ENCODE measurements around the gene SWAP70. TPM values are rescaled to one million over a fixed set of nuclear protein-coding genes. Genes with fewer than 3 reads are reported as not detected.

The SWAP70 gene
- total RNA-seq, 5 donors from 2014 or later (not counting 1 experiment from before 2014, with no cell fraction given) = 4.5 to 14.3 (median 7.3) TPM

GRCh38 chr11:9653871-9654270 is 10.0 kb upstream of the SWAP70 start:
- DNase-seq (no peak), ATAC-seq (replicated peaks in 1 of 4) (no peak)
- Histone ChIP-seq H3K9me3 (no peaks in the 10 kb centered on the region), H3K27ac (ENCODE audit: low read length) (no peak overlapping the region), H3K36me3 (ENCODE audit: control insufficient read depth in 2 of 2, extremely low read depth in 1 of 2, insufficient read depth in 1 of 2, low read length in 1 of 2) (no peaks in the 10 kb centered on the region), H3K4me3 (ENCODE audit: control insufficient read depth in 1 of 2, extremely low read depth in 1 of 2, low read length in 1 of 2) (no peak overlapping the region), H3K27me3 (replicated peaks in 1 of 2; ENCODE audit: control insufficient read depth in 2 of 2, extremely low read depth in 1 of 2, insufficient read depth in 2 of 2, low read length in 1 of 2) (peaks cover 0 to 6% of the 10 kb centered on the region in 2 experiments), H3K4me1 (ENCODE audit: control insufficient read depth in 1 of 2, extremely low read depth in 1 of 2, insufficient read depth in 2 of 2, low read length in 2 of 2) (no peaks in the 10 kb centered on the region)
- Mint-ChIP-seq H3K27ac (no peak overlapping the region), H3K27me3 (peaks cover 5 to 6% of the 10 kb centered on the region in 2 donors), H3K36me3 (no peaks in the 10 kb centered on the region), H3K9me3 (no peaks in the 10 kb centered on the region), H3K4me3 (no peak overlapping the region), H3K4me1 (no peaks in the 10 kb centered on the region)
- POLR2A ChIA-PET = no interaction called here
- WGBS (ENCODE audit: insufficient coverage) = no CpG with 5 or more reads among the region's 2 CpGs
- CTCF ChIA-PET = no interaction called here

GRCh38 chr11:9656864-9657263 is 7.0 kb upstream of the SWAP70 start:
- CTCF ChIA-PET = no interaction called here
- no peak overlapping the region for H3K27ac ChIP-seq (ENCODE audit: low read length)

GRCh38 chr11:9657531-9657930 is 6.3 kb upstream of the SWAP70 start:
- POLR2A ChIA-PET = no interaction called here
- Mint-ChIP-seq H3K27ac (no peak overlapping the region), H3K4me1 (peaks cover 3 to 6% (median 5%) of the 10 kb centered on the region in 3 donors), H3K27me3 (peaks cover 17 to 24% of the 10 kb centered on the region in 2 donors), H3K4me3 (no peak overlapping the region), H3K9me3 (no peaks in the 10 kb centered on the region), H3K36me3 (no peaks in the 10 kb centered on the region)
- H3K27me3 ChIP-seq (replicated peaks in 1 of 2; ENCODE audit: control insufficient read depth in 2 of 2, extremely low read depth in 1 of 2, insufficient read depth in 2 of 2, low read length in 1 of 2) = peaks cover 0 to 8% of the 10 kb centered on the region in 2 experiments
- no peak overlapping the region for H3K4me3 ChIP-seq (ENCODE audit: control insufficient read depth in 1 of 2, extremely low read depth in 1 of 2, low read length in 1 of 2)
- no peaks in the 10 kb centered on the region for H3K9me3 ChIP-seq
- H3K4me1 ChIP-seq (ENCODE audit: control insufficient read depth in 1 of 2, extremely low read depth in 1 of 2, insufficient read depth in 2 of 2, low read length in 2 of 2) = no peaks in the 10 kb centered on the region
- no peak for DNase-seq
- no peaks in the 10 kb centered on the region for H3K36me3 ChIP-seq (ENCODE audit: control insufficient read depth in 2 of 2, extremely low read depth in 1 of 2, insufficient read depth in 1 of 2, low read length in 1 of 2)
- CTCF ChIA-PET = interaction anchor here in 1 of 2 donors (0.7 kb wide), 1 partner anchor 1192 kb away, joined by 5 read pairs; no protein-coding TSS in a partner anchor
- WGBS (ENCODE audit: insufficient coverage) = 91% methylated on average over 4 of the region's 6 CpGs
- no peak for ATAC-seq (replicated peaks in 1 of 4)
- no peak overlapping the region for H3K27ac ChIP-seq (ENCODE audit: low read length)

More at GRCh38 chr11:9656864-9657263, 7.0 kb upstream of the SWAP70 start:
- Mint-ChIP-seq H3K4me3 (no peak overlapping the region), H3K36me3 (no peaks in the 10 kb centered on the region), H3K27me3 (peaks cover 11 to 17% of the 10 kb centered on the region in 2 donors), H3K4me1 (no peaks in the 10 kb centered on the region), H3K9me3 (no peaks in the 10 kb centered on the region), H3K27ac (no peak overlapping the region)
- POLR2A ChIA-PET = no interaction called here
- H3K27me3 ChIP-seq (replicated peaks in 1 of 2; ENCODE audit: control insufficient read depth in 2 of 2, extremely low read depth in 1 of 2, insufficient read depth in 2 of 2, low read length in 1 of 2) = peaks cover 0 to 8% of the 10 kb centered on the region in 2 experiments
- H3K4me1 ChIP-seq (ENCODE audit: control insufficient read depth in 1 of 2, extremely low read depth in 1 of 2, insufficient read depth in 2 of 2, low read length in 2 of 2) = no peaks in the 10 kb centered on the region
- no peak for DNase-seq
- H3K9me3 ChIP-seq = no peaks in the 10 kb centered on the region
- no peak for ATAC-seq (replicated peaks in 1 of 4)
- no peak overlapping the region for H3K4me3 ChIP-seq (ENCODE audit: control insufficient read depth in 1 of 2, extremely low read depth in 1 of 2, low read length in 1 of 2)
- H3K36me3 ChIP-seq (ENCODE audit: control insufficient read depth in 2 of 2, extremely low read depth in 1 of 2, insufficient read depth in 1 of 2, low read length in 1 of 2) = no peaks in the 10 kb centered on the region

GRCh38 chr11:9660886-9661285 is 3.0 kb upstream of the SWAP70 start:
- no CpG with 5 or more reads among the region's 3 CpGs for WGBS (ENCODE audit: insufficient coverage)
- no peak overlapping the region for H3K4me3 ChIP-seq (ENCODE audit: control insufficient read depth in 1 of 2, extremely low read depth in 1 of 2, low read length in 1 of 2)
- ATAC-seq (replicated peaks in 1 of 4) = no peak
- Mint-ChIP-seq H3K36me3 (no peaks in the 10 kb centered on the region), H3K9me3 (peaks cover 0 to 5% (median 3%) of the 10 kb centered on the region in 3 donors), H3K27ac (no peak overlapping the region), H3K4me1 (peaks cover 15 to 19% (median 17%) of the 10 kb centered on the region in 3 donors), H3K27me3 (peaks cover 25% of the 10 kb centered on the region in 2 donors), H3K4me3 (no peak overlapping the region)
- H3K27me3 ChIP-seq (replicated peaks in 1 of 2; ENCODE audit: control insufficient read depth in 2 of 2, extremely low read depth in 1 of 2, insufficient read depth in 2 of 2, low read length in 1 of 2) = peaks cover 0 to 21% of the 10 kb centered on the region in 2 experiments
- CTCF ChIA-PET = no interaction called here
- no peak overlapping the region for H3K27ac ChIP-seq (ENCODE audit: low read length)
- DNase-seq = no peak
- no peaks in the 10 kb centered on the region for H3K9me3 ChIP-seq
- H3K36me3 ChIP-seq (ENCODE audit: control insufficient read depth in 2 of 2, extremely low read depth in 1 of 2, insufficient read depth in 1 of 2, low read length in 1 of 2) = no peaks in the 10 kb centered on the region
- POLR2A ChIA-PET = no interaction called here
- peaks cover 0 to 14% of the 10 kb centered on the region in 2 experiments for H3K4me1 ChIP-seq (ENCODE audit: control insufficient read depth in 1 of 2, extremely low read depth in 1 of 2, insufficient read depth in 2 of 2, low read length in 2 of 2)

- Histone ChIP-seq H3K9me3 (no peaks in the 10 kb centered on the region), H3K36me3 (ENCODE audit: control insufficient read depth in 2 of 2, extremely low read depth in 1 of 2, insufficient read depth in 1 of 2, low read length in 1 of 2) (no peaks in the 10 kb centered on the region), H3K27me3 (replicated peaks in 1 of 2; ENCODE audit: control insufficient read depth in 2 of 2, extremely low read depth in 1 of 2, insufficient read depth in 2 of 2, low read length in 1 of 2) (peaks cover 0 to 21% of the 10 kb centered on the region in 2 experiments), H3K4me1 (ENCODE audit: control insufficient read depth in 1 of 2, extremely low read depth in 1 of 2, insufficient read depth in 2 of 2, low read length in 2 of 2) (peaks cover 0 to 14% of the 10 kb centered on the region in 2 experiments), H3K4me3 (ENCODE audit: control insufficient read depth in 1 of 2, extremely low read depth in 1 of 2, low read length in 1 of 2) (no peak overlapping the region), H3K27ac (ENCODE audit: low read length) (no peak overlapping the region)
- peaks cover 15 to 22% (median 17%) of the 10 kb centered on the region in 3 donors for H3K4me1 Mint-ChIP-seq
- no peak for ATAC-seq (replicated peaks in 1 of 4)
- no peak overlapping the region for H3K27ac Mint-ChIP-seq
- no CpG with 5 or more reads among the region's 3 CpGs for WGBS (ENCODE audit: insufficient coverage)
- H3K9me3 Mint-ChIP-seq = peaks cover 0 to 5% (median 3%) of the 10 kb centered on the region in 3 donors
- H3K36me3 Mint-ChIP-seq = no peaks in the 10 kb centered on the region
- DNase-seq = peak in 1 of 35 experiments; percentile 3
- CTCF ChIA-PET = interaction anchor here (0.6 kb wide), 3 partner anchors 47 to 156 kb away, joined by 3 to 4 read pairs (median 4); no protein-coding TSS in a partner anchor
- POLR2A ChIA-PET = interaction anchor here in 1 of 2 donors (0.6 kb wide), 1 partner anchor 64 kb away, joined by 5 read pairs; no protein-coding TSS in a partner anchor
- peak overlapping the region; percentile 22 to 86 (median 82) for H3K4me3 Mint-ChIP-seq
- peaks cover 25% of the 10 kb centered on the region in 2 donors for H3K27me3 Mint-ChIP-seq
Observed at GRCh38 chr11:9662273-9662672, 1.6 kb upstream of the SWAP70 start.

- peaks cover 0 to 14% of the 10 kb centered on the region in 2 experiments for H3K4me1 ChIP-seq (ENCODE audit: control insufficient read depth in 1 of 2, extremely low read depth in 1 of 2, insufficient read depth in 2 of 2, low read length in 2 of 2)
- H3K4me3 Mint-ChIP-seq = peak overlapping the region; percentile 79 to 86 (median 82)
- H3K27me3 Mint-ChIP-seq = peaks cover 22 to 25% of the 10 kb centered on the region in 2 donors
- peaks cover 0 to 5% (median 3%) of the 10 kb centered on the region in 3 donors for H3K9me3 Mint-ChIP-seq
- peak overlapping the region in 1 of 2 donors; percentile 16 for H3K27ac Mint-ChIP-seq
- no peaks in the 10 kb centered on the region for H3K9me3 ChIP-seq
- ChIA-PET CTCF (interaction anchor here in 1 of 2 donors (0.7 kb wide), 1 partner anchor 594 kb away, joined by 4 read pairs; no protein-coding TSS in a partner anchor), POLR2A (no interaction called here)
- 4% methylated on average over 30 of the region's 43 CpGs for WGBS (ENCODE audit: insufficient coverage)
- peak overlapping the region; percentile 61 to 88 for H3K4me3 ChIP-seq (ENCODE audit: control insufficient read depth in 1 of 2, extremely low read depth in 1 of 2, low read length in 1 of 2)
- H3K36me3 ChIP-seq (ENCODE audit: control insufficient read depth in 2 of 2, extremely low read depth in 1 of 2, insufficient read depth in 1 of 2, low read length in 1 of 2) = no peaks in the 10 kb centered on the region
- peaks cover 15 to 22% (median 21%) of the 10 kb centered on the region in 3 donors for H3K4me1 Mint-ChIP-seq
- H3K27me3 ChIP-seq (replicated peaks in 1 of 2; ENCODE audit: control insufficient read depth in 2 of 2, extremely low read depth in 1 of 2, insufficient read depth in 2 of 2, low read length in 1 of 2) = peaks cover 0 to 24% of the 10 kb centered on the region in 2 experiments
- peak; percentile 53 to 63 (median 58) for ATAC-seq (replicated peaks in 1 of 4)
- peak in 9 of 35 experiments; percentile 2 to 42 (median 12) for DNase-seq
- no peak overlapping the region for H3K27ac ChIP-seq (ENCODE audit: low read length)
- no peaks in the 10 kb centered on the region for H3K36me3 Mint-ChIP-seq
Observed at GRCh38 chr11:9664276-9665171, 647 bp downstream of the SWAP70 start.

Measured in T-cell (primary cell).